ENCODE measurements around the gene CTNNA3. TPM values are rescaled to one million over a fixed set of nuclear protein-coding genes. Genes with fewer than 3 reads are reported as not detected.
A peak's percentile ranks its signal among the peaks of the same experiment; 100 is the strongest.

The CTNNA3 gene
- total and polyA plus RNA-seq, 3 donors from 2014 or later = 17.8 to 19.4 (median 18.3) TPM

DNA sequence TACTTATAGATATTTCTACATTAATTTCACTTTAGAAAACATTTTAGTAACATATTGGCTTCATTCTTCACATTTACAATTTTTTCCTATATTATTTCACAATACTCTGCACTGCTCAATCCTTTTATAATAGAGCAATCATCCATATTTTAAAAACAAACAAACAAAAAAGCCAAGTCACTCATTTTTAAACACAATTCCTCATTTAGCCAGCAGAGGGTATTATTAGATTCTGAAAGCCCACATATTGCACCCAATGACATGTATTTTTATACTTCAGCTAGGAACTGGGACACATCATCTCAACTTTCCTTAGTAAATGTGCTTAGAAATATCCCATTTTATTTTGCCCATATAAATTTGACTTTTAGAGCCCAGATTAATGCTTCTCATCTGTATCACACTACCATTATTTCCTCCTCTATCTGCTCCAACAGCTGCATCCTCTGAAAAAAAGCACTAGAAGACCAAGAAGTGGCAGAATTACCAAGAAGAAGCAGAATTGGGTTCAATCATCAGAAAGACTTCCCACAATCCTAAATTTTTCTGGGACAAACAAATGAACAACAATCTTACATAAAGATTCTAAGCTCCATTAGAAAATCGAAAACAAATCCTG lies 29.5 kb downstream of the CTNNA3 start:
- H3K27ac ChIP-seq = no peak overlapping the region
- DNase-seq = no peak
- no peak overlapping the region for H3K4me3 ChIP-seq
- WGBS, 2 donors = 92 to 96% methylated on average over 1 of the region's 1 CpG
- no peaks in the 10 kb centered on the region for H3K36me3 ChIP-seq (ENCODE audit: low read depth, missing control alignments)
- H3K4me1 ChIP-seq = no peaks in the 10 kb centered on the region
- intact Hi-C loops (cut with DNase I; ENCODE audit: low total_unique reads) = no loop called here
- no peaks in the 10 kb centered on the region for H3K9me3 ChIP-seq
- H3K27me3 ChIP-seq = no peaks in the 10 kb centered on the region
- TF ChIP-seq, protein P1, sequence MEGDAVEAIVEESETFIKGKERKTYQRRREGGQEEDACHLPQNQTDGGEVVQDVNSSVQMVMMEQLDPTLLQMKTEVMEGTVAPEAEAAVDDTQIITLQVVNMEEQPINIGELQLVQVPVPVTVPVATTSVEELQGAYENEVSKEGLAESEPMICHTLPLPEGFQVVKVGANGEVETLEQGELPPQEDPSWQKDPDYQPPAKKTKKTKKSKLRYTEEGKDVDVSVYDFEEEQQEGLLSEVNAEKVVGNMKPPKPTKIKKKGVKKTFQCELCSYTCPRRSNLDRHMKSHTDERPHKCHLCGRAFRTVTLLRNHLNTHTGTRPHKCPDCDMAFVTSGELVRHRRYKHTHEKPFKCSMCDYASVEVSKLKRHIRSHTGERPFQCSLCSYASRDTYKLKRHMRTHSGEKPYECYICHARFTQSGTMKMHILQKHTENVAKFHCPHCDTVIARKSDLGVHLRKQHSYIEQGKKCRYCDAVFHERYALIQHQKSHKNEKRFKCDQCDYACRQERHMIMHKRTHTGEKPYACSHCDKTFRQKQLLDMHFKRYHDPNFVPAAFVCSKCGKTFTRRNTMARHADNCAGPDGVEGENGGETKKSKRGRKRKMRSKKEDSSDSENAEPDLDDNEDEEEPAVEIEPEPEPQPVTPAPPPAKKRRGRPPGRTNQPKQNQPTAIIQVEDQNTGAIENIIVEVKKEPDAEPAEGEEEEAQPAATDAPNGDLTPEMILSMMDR (IDR thresholded peaks at IDR 0.05) = peak; percentile 32 to 62 (median 44)
- TF ChIP-seq POLR2A (IDR thresholded peaks at IDR 0.05) = no peak

DNA sequence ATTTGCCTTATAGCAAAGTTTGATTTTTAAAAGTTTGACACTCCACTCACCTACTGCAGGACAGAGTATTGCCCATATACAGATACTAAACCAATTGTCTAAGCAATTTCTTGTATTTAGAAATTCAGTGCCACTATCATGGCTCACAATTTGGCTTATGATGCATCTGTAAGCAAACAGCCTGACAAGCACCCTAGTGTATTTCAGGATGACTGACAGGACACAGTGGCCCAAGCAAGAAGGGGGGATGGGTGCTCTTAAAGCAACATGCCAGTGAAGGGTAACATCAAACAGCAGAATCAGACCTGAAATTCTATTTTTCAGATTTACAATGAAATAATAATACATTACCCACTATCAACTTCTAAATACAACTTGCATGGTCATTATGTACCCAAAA lies 30.5 kb downstream of the CTNNA3 start:
- Histone ChIP-seq H3K4me3 (no peak overlapping the region), H3K27ac (no peak overlapping the region), H3K36me3 (ENCODE audit: low read depth, missing control alignments) (no peaks in the 10 kb centered on the region), H3K9me3 (no peaks in the 10 kb centered on the region), H3K4me1 (no peaks in the 10 kb centered on the region), H3K27me3 (no peaks in the 10 kb centered on the region)
- DNase-seq = peak; percentile 32
- intact Hi-C loops (cut with DNase I; ENCODE audit: low total_unique reads) = no loop called here
- TF ChIP-seq POLR2A (IDR thresholded peaks at IDR 0.05) = no peak
- TF ChIP-seq, protein P1 (IDR thresholded peaks at IDR 0.05) = no peak

GRCh38 chr10:67664942-67665341 lies 31.1 kb downstream of the CTNNA3 start:
- no peak for DNase-seq
- Histone ChIP-seq H3K4me1 (no peaks in the 10 kb centered on the region), H3K27me3 (no peaks in the 10 kb centered on the region), H3K27ac (no peak overlapping the region), H3K4me3 (no peak overlapping the region), H3K36me3 (ENCODE audit: low read depth, missing control alignments) (no peaks in the 10 kb centered on the region), H3K9me3 (no peaks in the 10 kb centered on the region)
- no peak for TF ChIP-seq POLR2A (IDR thresholded peaks at IDR 0.05)
- TF ChIP-seq, protein P1 (IDR thresholded peaks at IDR 0.05) = no peak
- intact Hi-C loops (cut with DNase I; ENCODE audit: low total_unique reads) = no loop called here
- 71 to 74% methylated on average over 3 of the region's 3 CpGs for WGBS, 2 donors

- Histone ChIP-seq H3K27ac (no peak overlapping the region), H3K4me3 (peak overlapping the region in 1 of 2 donors; percentile 30), H3K9me3 (no peaks in the 10 kb centered on the region), H3K36me3 (ENCODE audit: low read depth, missing control alignments) (no peaks in the 10 kb centered on the region), H3K27me3 (no peaks in the 10 kb centered on the region), H3K4me1 (no peaks in the 10 kb centered on the region)
- TF ChIP-seq POLR2A (IDR thresholded peaks at IDR 0.05) = no peak
- TF ChIP-seq, protein P1 (IDR thresholded peaks at IDR 0.05) = no peak
- DNase-seq = peak; percentile 21
- intact Hi-C loops (cut with DNase I; ENCODE audit: low total_unique reads) = no loop called here
- 50 to 51% methylated on average over 13 of the region's 13 CpGs for WGBS, 2 donors
Observed at GRCh38 chr10:67663449-67664087, 32.4 kb downstream of the CTNNA3 start.

DNA sequence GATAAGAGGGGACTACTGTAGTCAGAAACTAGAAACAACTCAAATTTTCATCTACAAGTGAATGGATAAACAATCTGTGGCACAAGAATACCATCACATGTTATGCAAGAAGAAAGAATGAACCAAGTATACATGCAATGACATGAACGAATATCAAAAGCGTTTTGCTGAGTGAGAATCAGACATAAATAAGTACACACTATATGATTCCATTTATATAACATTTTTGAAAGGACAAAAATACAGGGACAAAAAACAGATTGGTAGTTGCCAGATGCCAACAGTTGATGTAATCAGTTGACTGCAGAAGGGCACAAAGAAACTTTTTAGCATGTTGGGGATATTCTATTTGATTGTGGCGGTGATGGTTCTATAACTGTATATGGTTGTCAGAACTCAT lies 33.6 kb downstream of the CTNNA3 start:
- 87 to 90% methylated on average over 3 of the region's 3 CpGs for WGBS, 2 donors
- no peaks in the 10 kb centered on the region for H3K27me3 ChIP-seq
- no peaks in the 10 kb centered on the region for H3K36me3 ChIP-seq (ENCODE audit: low read depth, missing control alignments)
- H3K9me3 ChIP-seq = no peaks in the 10 kb centered on the region
- intact Hi-C loops (cut with DNase I; ENCODE audit: low total_unique reads) = no loop called here
- DNase-seq = no peak
- no peaks in the 10 kb centered on the region for H3K4me1 ChIP-seq
- TF ChIP-seq, protein P1 (IDR thresholded peaks at IDR 0.05) = no peak
- no peak for TF ChIP-seq POLR2A (IDR thresholded peaks at IDR 0.05)
- no peak overlapping the region for H3K27ac ChIP-seq
- no peak overlapping the region for H3K4me3 ChIP-seq

Data from testis (tissue), 3 donors.